ENCODE measurements around the gene TIMM17B.

GRCh38 chrX:48913605-48914366, 16.2 kb upstream of the TIMM17B start:
- no peak for TF ChIP-seq POLR2A (IDR thresholded peaks at IDR 0.05)
- no peak for TF ChIP-seq CTCF (IDR thresholded peaks at IDR 0.05)
